Uterus (tissue), 4 donors: ENCODE data around the gene MYH7. TPM values are rescaled to one million over a fixed set of nuclear protein-coding genes. Genes with fewer than 3 reads are reported as not detected.
"Not testable (repeated sequence)": the region's sequence is repeated elsewhere in the genome, so short reads cannot be mapped to it uniquely, and the experiment has no call there.

Experiments used
- DNase-seq, 2 donors: peaks; one replicate each; pipeline ENCODE4 v3.0.0-alpha.2; 2019 to 2020
- H3K27ac ChIP-seq, 2 donors: fragments of 200-600 bp; sonication (generic); 1 replicate in 1 of 2; 2 replicates in 1 of 2; pipeline ENCODE4 v1.5.1; 2016 to 2018
- H3K27me3 ChIP-seq, 2 donors: fragments of 200-600 bp; sonication (generic); one replicate each; pipeline ENCODE4 v1.5.1; 2018 to 2019; ENCODE audit warnings: control low read depth in 1 of 2
- H3K36me3 ChIP-seq, 2 donors: fragments of 200-600 bp; sonication (generic); one replicate each; pipeline ENCODE4 v1.5.1; 2019; ENCODE audit warnings: control low read depth in 1 of 2
- H3K4me1 ChIP-seq, 2 donors: fragments of 200-600 bp; sonication (generic); one replicate each; pipeline ENCODE4 v1.5.1; 2018 to 2019; ENCODE audit warnings: control low read depth in 1 of 2
- H3K4me3 ChIP-seq, 2 donors: fragments of 200-600 bp; sonication (generic); 1 replicate in 1 of 2; 2 replicates in 1 of 2; pipeline ENCODE4 v1.5.1; 2018 to 2019; ENCODE audit warnings: mild to moderate bottlenecking in 1 of 2
- H3K9me3 ChIP-seq, 2 donors: fragments of 200-600 bp; sonication (generic); one replicate each; pipeline ENCODE4 v1.5.1; 2019; ENCODE audit warnings: control low read depth in 1 of 2
- CTCF ChIP-seq, 4 experiments: fragments of 200-600 bp in 2 of 4; fragments of 450-650 bp in 2 of 4; sonication (generic) in 2 of 4; IDR thresholded peaks; one replicate each; pipeline ENCODE4 v1.5.1; 2016 to 2019; ENCODE audit warnings: antibody characterized with exemption in 4 of 4, mild to moderate bottlenecking in 2 of 4, moderate library complexity in 1 of 4
- POLR2A ChIP-seq, 2 donors: fragments of 450-650 bp; IDR thresholded peaks; one replicate each; pipeline ENCODE4 v1.6.1; 2016; ENCODE audit warnings: antibody characterized with exemption in 2 of 2, mild to moderate bottlenecking in 1 of 2, moderate library complexity in 1 of 2
- intact Hi-C: fragments of 100-400 bp; cut with DNase I; formaldehyde crosslinking; loops from one replicate; pipeline ENCODE4 v1.15.1; 2023; ENCODE audit warnings: low total_unique reads
- total RNA-seq, 4 donors: library from RNA; depleted of rRNA in 3 of 4; stranded (reverse); fragments of >200 nt in 3 of 4; gene quantifications; one replicate each; pipeline versions ENCODE4 v1.1.0 to v1.2.4, GENCODE V29; 2014 to 2023
- donor health status: DM: yes; HTN: yes; CAD: no.

MYH7 gene
- total RNA-seq, 4 donors from 2014 or later = 1.6 TPM; not detected in 3

- TF ChIP-seq CTCF (IDR thresholded peaks at IDR 0.05) = no peak
- no peak for TF ChIP-seq POLR2A (IDR thresholded peaks at IDR 0.05)
- DNase-seq = no peak
- intact Hi-C loops = no loop called here
- Histone ChIP-seq H3K27me3 (no peaks in the 10 kb centered on the region), H3K4me3 (no peak overlapping the region), H3K4me1 (no peaks in the 10 kb centered on the region), H3K36me3 (no peaks in the 10 kb centered on the region), H3K27ac (no peak overlapping the region), H3K9me3 (no peaks in the 10 kb centered on the region)
Observed at GRCh38 chr14:23386999-23387398, 48.5 kb downstream of the MYH7 start.

DNA sequence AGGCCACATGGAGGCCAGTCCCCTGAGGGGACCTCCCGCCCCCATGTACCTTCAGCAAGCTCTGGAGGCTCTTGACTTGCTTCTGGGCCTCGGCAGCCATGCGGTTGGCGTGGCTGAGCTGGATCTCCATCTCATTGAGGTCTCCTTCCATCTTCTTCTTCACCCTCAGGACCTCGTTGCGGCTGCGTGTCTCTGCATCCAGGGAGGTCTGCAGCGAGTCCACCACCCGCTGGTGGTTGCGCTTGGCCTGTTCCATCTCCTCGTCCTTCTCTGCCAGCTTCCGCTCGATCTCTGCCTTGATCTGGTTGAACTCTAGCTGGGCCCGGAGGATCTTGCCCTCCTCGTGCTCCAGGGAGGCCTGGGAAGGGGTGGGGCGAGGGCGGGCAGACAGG, 49.2 kb downstream of the MYH7 start:
- H3K4me3 ChIP-seq, intact Hi-C loops, H3K27me3 ChIP-seq, H3K27ac ChIP-seq, H3K36me3 ChIP-seq, DNase-seq, H3K9me3 ChIP-seq, H3K4me1 ChIP-seq: not testable (repeated sequence)

- intact Hi-C loops = no loop called here
- DNase-seq = no peak
- Histone ChIP-seq H3K27ac (no peak overlapping the region), H3K4me3 (no peak overlapping the region), H3K27me3 (no peaks in the 10 kb centered on the region), H3K36me3 (no peaks in the 10 kb centered on the region), H3K4me1 (no peaks in the 10 kb centered on the region), H3K9me3 (no peaks in the 10 kb centered on the region)
- TF ChIP-seq CTCF (IDR thresholded peaks at IDR 0.05) (no peak), POLR2A (IDR thresholded peaks at IDR 0.05) (no peak)
Observed at GRCh38 chr14:23385642-23386265, 49.7 kb downstream of the MYH7 start.

DNA sequence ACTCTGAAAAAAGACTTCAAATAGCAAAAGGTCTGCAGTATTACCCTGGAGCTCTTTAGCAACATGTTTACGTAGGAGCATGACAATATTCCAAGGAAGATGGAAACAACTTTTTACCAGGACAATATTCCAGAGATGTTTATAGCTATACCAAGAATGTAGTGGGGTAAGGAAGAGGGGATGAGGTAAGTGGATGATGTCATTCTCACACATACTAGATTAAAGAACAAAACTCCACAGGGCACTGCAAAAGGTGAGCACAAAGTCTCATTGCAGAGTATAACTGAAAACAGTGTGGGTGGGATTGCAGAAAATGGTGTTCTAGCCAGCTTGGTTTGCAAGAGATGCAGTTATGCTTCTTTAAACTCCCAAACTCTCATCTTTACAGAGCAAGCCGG, 50.2 kb downstream of the MYH7 start:
- DNase-seq = no peak
- Histone ChIP-seq H3K27me3 (no peaks in the 10 kb centered on the region), H3K9me3 (no peaks in the 10 kb centered on the region), H3K4me1 (no peaks in the 10 kb centered on the region), H3K36me3 (no peaks in the 10 kb centered on the region), H3K4me3 (no peak overlapping the region), H3K27ac (no peak overlapping the region)
- intact Hi-C loops = no loop called here
- no peak for TF ChIP-seq CTCF (IDR thresholded peaks at IDR 0.05)
- no peak for TF ChIP-seq POLR2A (IDR thresholded peaks at IDR 0.05)

DNA sequence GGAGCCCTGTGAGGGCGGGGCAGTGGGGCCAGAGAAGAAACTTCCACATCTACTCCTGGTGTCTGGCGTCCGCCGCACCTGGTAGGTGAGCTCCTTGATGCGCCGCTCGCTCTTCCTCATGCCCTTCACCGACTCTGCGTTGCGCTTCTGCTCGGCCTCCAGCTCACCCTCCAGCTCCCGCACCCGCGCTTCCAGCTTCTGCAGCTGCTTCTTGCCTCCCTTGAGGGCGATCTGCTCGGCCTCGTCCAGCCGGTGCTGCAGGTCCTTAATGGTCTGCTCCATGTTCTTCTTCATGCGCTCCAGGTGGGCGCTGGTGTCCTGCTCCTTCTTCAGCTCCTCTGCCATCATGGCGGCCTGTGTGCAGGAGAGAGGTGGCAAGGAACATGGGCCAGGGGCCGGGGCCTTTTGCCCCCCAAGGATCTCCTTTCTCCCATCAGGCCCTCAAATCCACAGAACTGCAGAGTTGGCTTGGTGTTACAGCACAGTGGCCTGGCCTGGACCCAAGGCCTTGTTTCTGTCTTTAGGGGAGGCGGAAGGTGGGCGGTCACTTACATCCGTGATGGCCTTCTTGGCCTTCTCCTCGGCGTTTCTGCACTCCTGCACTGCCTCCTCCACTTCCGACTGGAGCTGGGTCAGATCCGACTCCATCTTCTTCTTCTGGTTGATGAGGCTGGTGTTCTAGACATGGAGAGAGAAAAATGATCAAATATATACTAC, 50.9 kb downstream of the MYH7 start:
- intact Hi-C loops = no loop called here
- Histone ChIP-seq H3K9me3 (no peaks in the 10 kb centered on the region), H3K4me3 (no peak overlapping the region), H3K36me3 (no peaks in the 10 kb centered on the region), H3K4me1 (no peaks in the 10 kb centered on the region), H3K27ac (no peak overlapping the region), H3K27me3 (no peaks in the 10 kb centered on the region)
- DNase-seq = no peak
- TF ChIP-seq CTCF (IDR thresholded peaks at IDR 0.05) (no peak), POLR2A (IDR thresholded peaks at IDR 0.05) (no peak)
